ENCODE results near the gene RSL1D1. TPM values are rescaled to one million over a fixed set of nuclear protein-coding genes. Genes with fewer than 3 reads are reported as not detected.

Gene RSL1D1
- polyA plus RNA-seq, 3 donors, result 46.1 to 182 (median 124) TPM

GRCh38 chr16:11886881-11887280, 35.5 kb upstream of the RSL1D1 start:
- peaks cover 59 to 87% of the 10 kb centered on the region in 2 donors for H3K36me3 Mint-ChIP-seq
- H3K4me2 ChIP-seq (replicated peaks; ENCODE audit: extremely low read depth, low read length, poor library complexity, severe bottlenecking), result no peak overlapping the region
- no peaks in the 10 kb centered on the region for H3K27me3 ChIP-seq (ENCODE audit: control insufficient read depth in 2 of 2, insufficient read depth in 2 of 2, low read length in 2 of 2)
- H3K9me3 ChIP-seq (replicated peaks in 1 of 2; ENCODE audit: control insufficient read depth in 1 of 2, insufficient read depth in 1 of 2, low read length in 2 of 2), result no peaks in the 10 kb centered on the region
- H3K4me1 Mint-ChIP-seq, result no peaks in the 10 kb centered on the region
- no peak for DNase-seq
- H4K20me1 ChIP-seq (ENCODE audit: insufficient read depth, low read length), result no peaks in the 10 kb centered on the region
- no peak overlapping the region for H3K4me3 ChIP-seq (replicated peaks in 1 of 3; ENCODE audit: low read depth in 2 of 3, low read length in 3 of 3)
- H3K27me3 Mint-ChIP-seq (ENCODE audit: low read depth in 3 of 3), result peaks cover 0 to 2% (median 0%) of the 10 kb centered on the region in 3 donors
- no peaks in the 10 kb centered on the region for H3K4me1 ChIP-seq (ENCODE audit: control insufficient read depth in 1 of 2, insufficient read depth in 2 of 2, low read length in 2 of 2)
- H3K79me2 ChIP-seq (ENCODE audit: insufficient read depth, low read length), result peaks cover 3% of the 10 kb centered on the region
- no peaks in the 10 kb centered on the region for H3K9me3 Mint-ChIP-seq
- TF ChIP-seq CTCF (IDR thresholded peaks at IDR 0.05), result no peak
- H3K9ac ChIP-seq (ENCODE audit: insufficient read depth, low read length, poor library complexity, severe bottlenecking), result no peak overlapping the region
- H2AFZ ChIP-seq (ENCODE audit: insufficient read depth, low read depth, low read length, poor library complexity, severe bottlenecking), result no peak overlapping the region
- intact Hi-C loops (cut with micrococcal nuclease), result no loop called here
- H3K36me3 ChIP-seq (replicated peaks in 1 of 2; ENCODE audit: control insufficient read depth in 1 of 2, insufficient read depth in 2 of 2, low read length in 2 of 2), result peaks cover 68 to 93% of the 10 kb centered on the region in 2 donors
- no peak overlapping the region for H3K27ac Mint-ChIP-seq
- no CpG with 5 or more reads among the region's 6 CpGs for WGBS (ENCODE audit: insufficient coverage)
- H3K27ac ChIP-seq (ENCODE audit: low read depth in 1 of 2, low read length in 2 of 2), result no peak overlapping the region
- no peak overlapping the region for H3K4me3 Mint-ChIP-seq

GRCh38 chr16:11884035-11884434, 32.7 kb upstream of the RSL1D1 start:
- Histone ChIP-seq H3K27ac (ENCODE audit: low read depth in 1 of 2, low read length in 2 of 2) (no peak overlapping the region), H3K79me2 (ENCODE audit: insufficient read depth, low read length) (no peaks in the 10 kb centered on the region), H3K4me2 (replicated peaks; ENCODE audit: extremely low read depth, low read length, poor library complexity, severe bottlenecking) (no peak overlapping the region), H3K9me3 (replicated peaks in 1 of 2; ENCODE audit: control insufficient read depth in 1 of 2, insufficient read depth in 1 of 2, low read length in 2 of 2) (no peaks in the 10 kb centered on the region), H3K4me3 (replicated peaks in 1 of 3; ENCODE audit: low read depth in 2 of 3, low read length in 3 of 3) (no peak overlapping the region), H3K4me1 (ENCODE audit: control insufficient read depth in 1 of 2, insufficient read depth in 2 of 2, low read length in 2 of 2) (no peaks in the 10 kb centered on the region), H4K20me1 (ENCODE audit: insufficient read depth, low read length) (peaks cover 4% of the 10 kb centered on the region), H3K27me3 (ENCODE audit: control insufficient read depth in 2 of 2, insufficient read depth in 2 of 2, low read length in 2 of 2) (no peaks in the 10 kb centered on the region), H3K9ac (ENCODE audit: insufficient read depth, low read length, poor library complexity, severe bottlenecking) (no peak overlapping the region), H3K36me3 (replicated peaks in 1 of 2; ENCODE audit: control insufficient read depth in 1 of 2, insufficient read depth in 2 of 2, low read length in 2 of 2) (peaks cover 74 to 90% of the 10 kb centered on the region in 2 donors), H2AFZ (ENCODE audit: insufficient read depth, low read depth, low read length, poor library complexity, severe bottlenecking) (no peak overlapping the region)
- WGBS (ENCODE audit: insufficient coverage), result no CpG with 5 or more reads among the region's 5 CpGs
- Mint-ChIP-seq H3K9me3 (no peaks in the 10 kb centered on the region), H3K4me1 (no peaks in the 10 kb centered on the region), H3K27me3 (ENCODE audit: low read depth in 3 of 3) (peaks cover 0 to 2% (median 0%) of the 10 kb centered on the region in 3 donors), H3K36me3 (peaks cover 63 to 88% of the 10 kb centered on the region in 2 donors), H3K27ac (no peak overlapping the region), H3K4me3 (no peak overlapping the region)
- no peak for DNase-seq
- intact Hi-C loops (cut with micrococcal nuclease), result no loop called here
- TF ChIP-seq CTCF (IDR thresholded peaks at IDR 0.05), result no peak

Measured in CD14-positive monocyte (primary cell).